ENCODE data around the gene RDM1.

The RDM1 gene

GRCh38 chr17:35889818-35890773, 40.5 kb downstream of the RDM1 start:
- no peak overlapping the region for H3K4me3 ChIP-seq (ENCODE audit: insufficient read depth, low read length, poor library complexity, severe bottlenecking)
- H3K79me2 ChIP-seq (ENCODE audit: insufficient read depth, low read length): no peaks in the 10 kb centered on the region
- no peak overlapping the region for H3K27ac ChIP-seq (ENCODE audit: low read depth, low read length)
- no peaks in the 10 kb centered on the region for H3K9me3 ChIP-seq (ENCODE audit: insufficient read depth, low read length)
- H2AFZ ChIP-seq (ENCODE audit: low read depth, low read length, severe bottlenecking): no peak overlapping the region
- no peaks in the 10 kb centered on the region for H4K20me1 ChIP-seq (ENCODE audit: low read depth, low read length)
- H3K9me2 ChIP-seq (replicated peaks; ENCODE audit: insufficient read depth, low read length): no peaks in the 10 kb centered on the region
- H3F3A ChIP-seq (ENCODE audit: insufficient read depth): no peaks in the 10 kb centered on the region
- H3K36me3 ChIP-seq (ENCODE audit: low read length): no peaks in the 10 kb centered on the region
- H3K9ac ChIP-seq (ENCODE audit: low read length): no peak overlapping the region
- H3K4me2 ChIP-seq (ENCODE audit: low read depth, low read length, poor library complexity, severe bottlenecking): no peak overlapping the region
- TF ChIP-seq EZH2phosphoT487 (conservative IDR thresholded peaks at IDR 0.05; ENCODE audit: low read length) (no peak), CTCF (IDR thresholded peaks at IDR 0.05; ENCODE audit: insufficient read depth, low read length, poor library complexity, severe bottlenecking) (no peak)
- H3K27me3 ChIP-seq (ENCODE audit: low read length): no peaks in the 10 kb centered on the region

- Histone ChIP-seq H3K36me3 (ENCODE audit: low read length) (no peaks in the 10 kb centered on the region), H3F3A (ENCODE audit: insufficient read depth) (no peaks in the 10 kb centered on the region), H3K27ac (ENCODE audit: low read depth, low read length) (no peak overlapping the region), H4K20me1 (ENCODE audit: low read depth, low read length) (no peaks in the 10 kb centered on the region), H3K79me2 (ENCODE audit: insufficient read depth, low read length) (no peaks in the 10 kb centered on the region), H2AFZ (ENCODE audit: low read depth, low read length, severe bottlenecking) (no peak overlapping the region), H3K9me2 (replicated peaks; ENCODE audit: insufficient read depth, low read length) (no peaks in the 10 kb centered on the region), H3K4me2 (ENCODE audit: low read depth, low read length, poor library complexity, severe bottlenecking) (no peak overlapping the region), H3K4me3 (ENCODE audit: insufficient read depth, low read length, poor library complexity, severe bottlenecking) (no peak overlapping the region), H3K9ac (ENCODE audit: low read length) (no peak overlapping the region), H3K9me3 (ENCODE audit: insufficient read depth, low read length) (no peaks in the 10 kb centered on the region), H3K27me3 (ENCODE audit: low read length) (no peaks in the 10 kb centered on the region)
- no peak for TF ChIP-seq CTCF (IDR thresholded peaks at IDR 0.05; ENCODE audit: insufficient read depth, low read length, poor library complexity, severe bottlenecking)
- no peak for TF ChIP-seq EZH2phosphoT487 (conservative IDR thresholded peaks at IDR 0.05; ENCODE audit: low read length)
Measured at GRCh38 chr17:35889241-35889640, 41.3 kb downstream of the RDM1 start.

GRCh38 chr17:35879773-35880654, 50.6 kb downstream of the RDM1 start, which contains the start of gene CCL5:
CCL5 (minus strand) TSS chr17:35880360.
- no peak within 1 kb of the TSS for H2AFZ ChIP-seq (ENCODE audit: low read depth, low read length, severe bottlenecking)
- H3K9ac ChIP-seq (ENCODE audit: low read length): no peak within 1 kb of the TSS; the same call in 1 of the 2 replicates
- no peaks in the 10 kb centered on the region for H3K36me3 ChIP-seq (ENCODE audit: low read length)
- H3K27me3 ChIP-seq (ENCODE audit: low read length): no peaks in the 10 kb centered on the region
- no peaks in the 10 kb centered on the region for H3K79me2 ChIP-seq (ENCODE audit: insufficient read depth, low read length)
- H3K4me3 ChIP-seq (ENCODE audit: insufficient read depth, low read length, poor library complexity, severe bottlenecking): no peak within 1 kb of the TSS
- TF ChIP-seq CTCF (IDR thresholded peaks at IDR 0.05; ENCODE audit: insufficient read depth, low read length, poor library complexity, severe bottlenecking): no peak
- TF ChIP-seq EZH2phosphoT487 (conservative IDR thresholded peaks at IDR 0.05; ENCODE audit: low read length): no peak
- no peak within 1 kb of the TSS for H3K27ac ChIP-seq (ENCODE audit: low read depth, low read length)
- H4K20me1 ChIP-seq (ENCODE audit: low read depth, low read length): no peaks in the 10 kb centered on the region
- H3F3A ChIP-seq (ENCODE audit: insufficient read depth): no peaks in the 10 kb centered on the region
- H3K9me2 ChIP-seq (replicated peaks; ENCODE audit: insufficient read depth, low read length): no peaks in the 10 kb centered on the region
- peak within 1 kb of the TSS; percentile 32 for H3K4me2 ChIP-seq (ENCODE audit: low read depth, low read length, poor library complexity, severe bottlenecking)
- no peaks in the 10 kb centered on the region for H3K9me3 ChIP-seq (ENCODE audit: insufficient read depth, low read length)

Data from SU-DHL-6 (cell line).